HG03196 (cell line): ENCODE data around the gene CAPRIN1.

Experiments
- ATAC-seq: cut with Tn5 transposase; IDR thresholded peaks from one replicate; pipeline ENCODE4 v1.9.1; 2021; ENCODE audit not compliant: unreplicated experiment

CAPRIN1 gene, protein sequence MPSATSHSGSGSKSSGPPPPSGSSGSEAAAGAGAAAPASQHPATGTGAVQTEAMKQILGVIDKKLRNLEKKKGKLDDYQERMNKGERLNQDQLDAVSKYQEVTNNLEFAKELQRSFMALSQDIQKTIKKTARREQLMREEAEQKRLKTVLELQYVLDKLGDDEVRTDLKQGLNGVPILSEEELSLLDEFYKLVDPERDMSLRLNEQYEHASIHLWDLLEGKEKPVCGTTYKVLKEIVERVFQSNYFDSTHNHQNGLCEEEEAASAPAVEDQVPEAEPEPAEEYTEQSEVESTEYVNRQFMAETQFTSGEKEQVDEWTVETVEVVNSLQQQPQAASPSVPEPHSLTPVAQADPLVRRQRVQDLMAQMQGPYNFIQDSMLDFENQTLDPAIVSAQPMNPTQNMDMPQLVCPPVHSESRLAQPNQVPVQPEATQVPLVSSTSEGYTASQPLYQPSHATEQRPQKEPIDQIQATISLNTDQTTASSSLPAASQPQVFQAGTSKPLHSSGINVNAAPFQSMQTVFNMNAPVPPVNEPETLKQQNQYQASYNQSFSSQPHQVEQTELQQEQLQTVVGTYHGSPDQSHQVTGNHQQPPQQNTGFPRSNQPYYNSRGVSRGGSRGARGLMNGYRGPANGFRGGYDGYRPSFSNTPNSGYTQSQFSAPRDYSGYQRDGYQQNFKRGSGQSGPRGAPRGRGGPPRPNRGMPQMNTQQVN

GRCh38 chr11:34051349-34052035, at the start of gene CAPRIN1:
TSS of gene CAPRIN1 (plus strand) at chr11:34051731. CDS start at chr11:34052421, 690 bp downstream.
- ATAC-seq, result peak; percentile 61

DNA sequence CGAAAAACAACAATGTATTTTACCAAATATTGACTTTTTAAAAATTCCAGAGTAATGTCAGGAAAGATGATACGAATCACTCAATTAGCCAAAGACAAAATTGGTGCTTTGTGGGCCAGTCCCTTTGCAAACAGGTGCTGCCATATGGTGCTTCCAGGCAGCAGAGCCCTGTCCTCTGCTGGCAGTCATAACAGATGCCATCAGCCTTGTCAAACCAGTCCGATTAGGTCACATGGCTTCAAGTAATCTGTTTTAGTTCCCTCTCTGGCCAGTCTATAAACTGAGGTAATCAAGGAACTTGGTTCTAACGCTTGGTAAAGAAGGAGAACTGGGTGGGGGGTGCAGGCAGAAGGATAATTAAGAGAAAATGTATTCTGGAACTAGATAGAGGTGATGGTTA, 49.1 kb upstream of the CAPRIN1 start:
- no peak for ATAC-seq

DNA sequence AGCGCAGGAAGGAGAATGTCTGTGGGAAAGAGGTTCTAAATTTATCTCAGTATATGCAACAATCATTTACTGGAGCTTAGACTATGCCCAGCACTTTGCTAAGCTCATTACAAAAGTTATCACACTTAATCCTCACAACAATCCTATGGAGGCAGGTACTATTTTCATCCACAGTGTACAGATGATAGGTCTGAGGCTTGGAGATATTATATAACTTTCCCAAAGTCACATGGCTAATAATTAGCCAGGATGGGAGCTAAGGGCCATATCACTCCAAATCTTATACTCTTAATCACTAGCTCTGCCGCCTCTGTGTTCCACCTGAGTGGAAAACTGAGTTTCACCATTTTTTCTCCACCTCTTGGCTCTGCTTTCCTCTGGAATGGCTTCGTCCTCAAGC, 47.3 kb upstream of the CAPRIN1 start:
- ATAC-seq, result no peak

DNA sequence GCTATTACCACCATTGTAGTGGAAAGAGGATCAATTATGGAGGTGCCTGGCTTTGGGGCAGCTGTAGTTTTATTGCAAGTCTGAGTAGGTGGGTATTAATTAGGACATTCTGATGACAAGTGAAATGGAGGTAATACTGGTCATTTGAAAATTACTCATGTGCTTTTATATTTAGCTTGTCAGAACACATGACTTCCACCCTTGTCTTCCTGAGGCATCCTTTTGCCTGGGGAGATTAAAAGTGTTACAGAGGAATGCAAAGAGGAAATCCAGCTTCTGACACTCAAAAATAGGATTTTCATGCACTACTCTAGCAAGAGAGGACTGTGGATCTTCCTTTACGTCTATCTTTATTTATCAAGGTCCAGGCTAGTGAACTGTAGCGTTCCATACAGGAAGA, 44.7 kb upstream of the CAPRIN1 start:
- ATAC-seq, result no peak

- no peak for ATAC-seq
Measured at GRCh38 chr11:34012734-34013133, 38.8 kb upstream of the CAPRIN1 start.

DNA sequence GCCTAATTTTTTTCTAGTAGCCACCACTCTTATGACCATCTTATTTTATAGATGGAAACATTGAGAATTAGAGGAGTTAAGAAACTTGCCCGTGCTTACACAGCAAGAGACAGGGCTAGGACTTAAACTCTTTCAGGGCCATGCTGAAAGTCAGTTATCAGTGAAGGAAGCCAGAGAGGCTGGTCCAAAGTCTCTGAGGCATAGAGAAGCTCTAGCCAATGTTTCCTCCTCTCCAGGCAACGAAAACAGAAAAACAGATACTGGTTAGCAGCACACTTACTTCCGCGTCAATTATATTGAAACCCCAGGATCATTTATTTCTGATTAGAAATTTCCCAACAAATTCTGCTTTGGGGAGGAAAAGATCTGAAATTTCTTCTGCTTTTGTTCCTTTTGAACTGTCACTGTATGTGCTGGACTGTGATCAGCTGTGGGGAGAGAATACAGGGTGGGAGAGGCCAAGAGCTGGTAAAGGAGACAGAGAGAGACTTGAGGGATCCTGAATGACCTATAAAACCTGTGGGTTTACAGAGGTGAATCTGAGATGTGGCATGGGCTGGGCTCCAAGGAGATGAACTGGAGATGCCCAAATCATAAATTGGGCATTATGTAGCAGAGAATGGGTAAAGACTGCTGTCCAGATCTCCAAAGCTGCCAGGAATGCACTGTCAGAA, 37.5 kb upstream of the CAPRIN1 start:
- no peak for ATAC-seq

DNA sequence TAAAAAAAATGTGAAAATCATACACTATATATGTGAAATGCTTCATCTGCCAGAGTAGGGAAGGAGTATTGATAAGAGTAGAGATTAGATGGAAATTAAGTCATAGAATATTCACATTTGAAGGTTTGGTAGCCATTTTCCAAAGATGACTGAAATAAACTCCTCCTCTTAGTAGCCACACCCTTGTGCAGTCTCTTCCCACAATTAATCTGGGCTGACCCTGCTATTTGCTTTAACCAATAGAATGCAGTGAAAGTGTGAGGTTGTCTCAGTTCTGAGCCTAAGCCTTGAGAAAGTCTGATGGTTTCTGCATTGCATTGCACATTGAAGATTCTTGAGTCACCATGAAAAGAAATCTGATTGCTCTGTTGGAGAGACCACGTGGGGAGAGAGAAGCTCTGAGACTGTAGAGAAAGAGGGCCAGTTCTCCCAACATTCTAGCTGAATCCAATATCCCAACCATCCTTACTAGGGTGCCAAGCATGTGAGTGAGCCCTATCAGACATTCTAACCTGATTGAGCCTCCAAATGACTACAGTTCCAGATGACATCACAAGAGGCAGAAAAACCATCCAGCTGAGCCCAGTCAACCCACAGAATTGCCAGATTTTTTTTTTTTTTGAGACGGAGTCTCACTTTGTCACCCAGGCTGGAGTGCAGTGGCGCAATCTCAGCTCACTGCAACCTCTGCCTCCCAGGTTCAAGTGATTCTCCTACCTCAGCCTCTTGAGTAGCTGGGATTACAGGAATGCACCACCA, 29.4 kb upstream of the CAPRIN1 start:
- no peak for ATAC-seq

- no peak for ATAC-seq
Measured at GRCh38 chr11:34026432-34026831, 25.1 kb upstream of the CAPRIN1 start.

- ATAC-seq, result no peak
Measured at GRCh38 chr11:34027516-34028408, 23.8 kb upstream of the CAPRIN1 start.

DNA sequence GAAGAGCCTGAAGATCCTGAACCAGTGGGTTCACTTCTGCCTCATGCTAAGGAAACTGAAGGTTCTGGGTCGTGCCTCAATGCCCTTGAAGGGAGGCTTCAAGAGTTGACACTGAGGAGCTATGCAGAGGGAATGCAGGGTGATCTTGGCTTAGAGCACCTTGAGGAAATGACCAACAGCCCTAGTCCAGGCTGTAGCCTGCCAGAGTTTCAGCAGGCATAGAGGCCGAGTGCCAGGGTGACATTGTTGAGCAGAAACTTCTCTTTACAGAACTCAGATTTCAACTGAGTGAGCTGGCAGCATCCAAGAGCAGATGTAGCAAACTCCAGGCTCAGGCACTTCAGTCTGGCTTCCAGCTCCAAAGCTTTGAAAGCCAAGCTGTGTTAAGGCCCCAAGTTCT, 23.1 kb upstream of the CAPRIN1 start:
- ATAC-seq, result no peak

DNA sequence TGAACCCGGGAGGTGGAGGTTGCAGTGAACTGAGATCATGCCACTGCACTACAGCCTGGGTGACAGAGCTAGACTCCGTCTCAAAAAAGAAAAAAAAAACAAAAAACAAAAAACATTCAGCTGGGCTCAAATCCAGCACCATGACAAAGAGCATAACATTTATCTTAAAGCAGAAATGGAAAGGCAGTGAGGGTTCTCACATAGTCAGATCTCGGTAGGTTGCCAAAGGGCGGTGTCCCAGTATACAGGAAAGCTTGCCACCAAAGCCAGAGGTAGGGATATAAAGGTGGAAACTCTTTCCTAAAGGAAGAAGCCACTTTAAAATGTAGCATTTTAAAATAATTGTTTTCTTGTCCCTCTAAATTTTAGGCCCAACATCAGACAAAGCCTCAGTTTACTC, 22.4 kb upstream of the CAPRIN1 start:
- ATAC-seq, result no peak

DNA sequence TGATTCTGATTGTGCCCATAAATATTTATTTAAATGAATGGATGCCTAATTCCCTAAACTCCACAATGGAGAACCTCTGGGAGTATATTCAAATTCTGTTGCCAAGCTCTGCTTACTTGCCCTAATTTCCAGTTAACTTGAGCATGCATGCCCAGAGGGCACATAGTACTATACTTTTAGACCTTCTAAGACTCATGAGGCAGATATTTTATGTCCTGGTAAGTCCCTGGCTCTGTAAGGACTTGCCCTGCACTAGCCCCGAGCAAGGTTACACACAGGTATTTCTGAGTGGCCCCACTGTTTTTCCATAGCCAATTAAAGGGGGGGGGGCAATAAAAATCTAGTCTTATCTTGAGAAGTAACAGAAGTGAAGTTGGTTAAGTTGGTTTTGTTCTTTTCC, 21.1 kb upstream of the CAPRIN1 start:
- no peak for ATAC-seq

- ATAC-seq, result no peak
Measured at GRCh38 chr11:34033399-34033798, 18.1 kb upstream of the CAPRIN1 start.

DNA sequence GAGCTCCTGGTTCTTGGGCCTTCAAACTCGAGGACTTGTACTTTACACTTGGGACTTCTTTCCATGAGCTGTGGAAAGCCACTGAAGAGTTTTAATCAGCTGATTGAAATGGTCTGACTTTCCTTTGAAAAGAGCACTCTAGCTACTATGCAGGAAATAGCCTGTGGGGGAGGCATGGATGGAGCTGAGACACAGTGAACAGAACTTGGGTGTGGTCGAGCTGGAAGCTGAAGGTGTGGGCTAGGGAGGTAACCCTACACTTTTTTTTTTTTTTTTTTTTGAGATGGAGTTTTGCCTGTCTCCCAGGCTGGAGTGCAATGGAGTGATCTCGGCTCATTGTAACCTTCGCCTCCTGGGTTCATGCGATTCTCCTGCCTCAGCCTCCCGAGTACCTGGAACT, 17.5 kb upstream of the CAPRIN1 start:
- no peak for ATAC-seq

GRCh38 chr11:34036456-34036855, 15.1 kb upstream of the CAPRIN1 start:
- no peak for ATAC-seq

DNA sequence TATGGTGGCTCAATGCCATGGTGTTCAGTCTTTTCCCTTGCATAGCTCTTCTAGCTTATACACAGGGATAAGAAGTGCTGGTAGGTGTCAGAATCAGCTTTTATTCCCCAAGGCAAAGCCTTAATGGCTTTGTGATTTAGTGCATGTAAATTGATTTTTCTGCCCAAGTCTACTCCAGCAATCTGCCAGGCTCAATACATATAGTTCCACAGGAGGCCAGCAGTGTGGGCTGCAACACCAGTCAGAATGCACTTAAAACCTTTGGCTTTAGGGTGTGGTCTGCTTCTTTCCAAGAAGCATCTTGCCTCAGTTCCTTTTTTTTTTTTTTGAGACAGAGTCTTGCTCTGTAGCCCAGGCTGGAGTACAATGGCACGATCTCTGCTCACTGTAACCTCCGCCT, 14.5 kb upstream of the CAPRIN1 start:
- no peak for ATAC-seq

- no peak for ATAC-seq
Measured at GRCh38 chr11:34040571-34040970, 11.0 kb upstream of the CAPRIN1 start.

GRCh38 chr11:34044664-34045485, 6.7 kb upstream of the CAPRIN1 start:
- ATAC-seq, result no peak

- no peak for ATAC-seq
Measured at GRCh38 chr11:34049028-34049427, 2.5 kb upstream of the CAPRIN1 start.
